K562 (cell line): ENCODE measurements around the gene TDRD5. TPM values are rescaled to one million over a fixed set of nuclear protein-coding genes. Genes with fewer than 3 reads are reported as not detected.

Experiments used
- ATAC-seq: fragments of 200-7000 bp; cut with Tn5 transposase; 3 replicates; pipeline ENCODE4 v1.9.1; 2020; ENCODE audit warnings: moderate library complexity
- BruUV-seq: library from RNA; stranded (reverse); fragments of 400-500 nt; replicated peaks from 2 replicates; lab custom pipeline; 2021; lab: Mats Ljungman, UMichigan
- CTCF ChIA-PET: fragments of 300-600 bp; formaldehyde crosslinking; extraction: SDS; loops from one replicate; lab custom pipeline; 2021; ENCODE audit warnings: low intra/inter-chr PET ratio; lab: Yijun Ruan, JAX
- POLR2A ChIA-PET: fragments of 300-600, 350-650 bp; sonication (Branson Sonifier 250); formaldehyde crosslinking; extraction: SDS; loops from one replicate; lab custom pipeline; 2021; ENCODE audit warnings: antibody characterized with exemption, inconsistent platforms; lab: Yijun Ruan, JAX
- DNase-seq, 4 experiments: peaks; one replicate each; pipeline versions ENCODE4 v3.0.0 to v3.0.0-alpha.2; 2011 to 2018; ENCODE audit warnings: low spot score in 3 of 4, mixed read lengths in 3 of 4; ENCODE audit errors: extremely low read depth in 1 of 4
- FAIRE-seq: peaks from 2 replicates; lab custom pipeline; 2011; peaks lifted over from hg19 to GRCh38; lab: Jason Lieb, UNC
- H2AFZ ChIP-seq: 2 replicates; pipeline ENCODE4 v1.6.0; 2011; ENCODE audit warnings: low read depth, low read length, control low read depth, inconsistent platforms
- H3K27ac ChIP-seq: fragments of 200-600 bp; 3 replicates; pipeline ENCODE4 v1.8.0; 2011; ENCODE audit warnings: low read depth, mild to moderate bottlenecking, control low read depth, inconsistent platforms, low read length, moderate library complexity, mixed read lengths; ENCODE audit errors: extremely low read depth
- H3K27me3 ChIP-seq, 2 experiments: fragments of 300-600 bp in 1 of 2; 2 replicates in 1 of 2; 3 replicates in 1 of 2; pipeline versions ENCODE4 v1.6.0 to v1.8.0; 2011; ENCODE audit warnings: inconsistent platforms in 2 of 2, low read length in 2 of 2, mild to moderate bottlenecking in 1 of 2, mixed read lengths in 1 of 2, moderate library complexity in 1 of 2; ENCODE audit not compliant: control insufficient read depth in 2 of 2, insufficient read depth in 2 of 2
- H3K36me3 ChIP-seq: fragments of 300-600 bp; 3 replicates; pipeline ENCODE4 v1.8.0; 2011; ENCODE audit warnings: mild to moderate bottlenecking, low read length, inconsistent platforms; ENCODE audit not compliant: control insufficient read depth, insufficient read depth
- H3K4me1 ChIP-seq, 2 experiments: fragments of 200-600 bp in 1 of 2; replicated peaks in 1 of 2; 2 replicates in 1 of 2; 3 replicates in 1 of 2; pipeline versions ENCODE4 v1.5.1 to v1.8.0; 2011; ENCODE audit warnings: inconsistent platforms in 2 of 2, low read length in 2 of 2, mild to moderate bottlenecking in 1 of 2, mixed read lengths in 1 of 2, moderate library complexity in 1 of 2; ENCODE audit not compliant: control insufficient read depth in 2 of 2, insufficient read depth in 2 of 2
- H3K4me2 ChIP-seq: 2 replicates; pipeline ENCODE4 v1.6.1; 2011; ENCODE audit warnings: low read length, control low read depth, inconsistent platforms, mixed read lengths; ENCODE audit not compliant: insufficient read depth
- H3K4me3 ChIP-seq: fragments of 200-600 bp; sonication (generic), shearing (Covaris generic); 2 replicates; pipeline ENCODE4 v1.5.1; 2016; ENCODE audit warnings: control low read depth, inconsistent platforms
- H3K79me2 ChIP-seq: fragments of 200-600 bp; 3 replicates; pipeline ENCODE4 v1.8.0; 2011; ENCODE audit warnings: low read length, inconsistent platforms; ENCODE audit not compliant: control insufficient read depth, insufficient read depth
- H3K9ac ChIP-seq, 2 experiments: 2 replicates each; pipeline versions ENCODE4 v1.6.0 to v1.6.1; 2011; ENCODE audit warnings: low read depth in 2 of 2, low read length in 2 of 2, control low read depth in 1 of 2, inconsistent platforms in 1 of 2, mild to moderate bottlenecking in 1 of 2, mixed read lengths in 1 of 2; ENCODE audit not compliant: insufficient read depth in 1 of 2
- H3K9me1 ChIP-seq: one replicate; pipeline ENCODE4 v1.6.0; 2011; ENCODE audit warnings: inconsistent platforms, mild to moderate bottlenecking, low read length, moderate library complexity; ENCODE audit not compliant: control insufficient read depth, insufficient read depth
- H3K9me3 ChIP-seq: replicated peaks from 2 replicates; pipeline ENCODE4 v1.5.1; 2011; ENCODE audit warnings: low read depth, low read length, inconsistent platforms; ENCODE audit not compliant: control insufficient read depth, insufficient read depth
- H4K20me1 ChIP-seq: replicated peaks from 2 replicates; pipeline ENCODE4 v1.6.1; 2011; ENCODE audit warnings: low read length, inconsistent platforms, mixed read lengths; ENCODE audit not compliant: control insufficient read depth, insufficient read depth
- MAFG ChIP-seq: fragments of 450-650 bp; conservative IDR thresholded peaks from 2 replicates; pipeline ENCODE4 v1.6.1; 2016; ENCODE audit warnings: missing genetic modification characterization, missing compliant biosample characterization
- MCM2 ChIP-seq: fragments of 450-650 bp; IDR thresholded peaks from 2 replicates; pipeline ENCODE4 v1.6.1; 2017; ENCODE audit warnings: low read depth, mild to moderate bottlenecking
- RREB1 ChIP-seq: fragments of 250-450 bp; sonication (Bioruptor Pico); IDR thresholded peaks from 2 replicates; pipeline ENCODE4 v1.4.0; 2020
- TCFL5 ChIP-seq: fragments of 250-450 bp; sonication (Bioruptor Pico); conservative IDR thresholded peaks from 2 replicates; pipeline ENCODE4 v1.6.1; 2021; ENCODE audit warnings: mild to moderate bottlenecking, moderate library complexity, matching md5 sums
- ZNF24 ChIP-seq: fragments of 450-650 bp; IDR thresholded peaks from 2 replicates; pipeline ENCODE4 v1.6.1; 2016
- WGBS: fragments of 100-300 bp; shearing (Covaris generic); methylation state at CpG from one replicate; pipeline ENCODE4 v1.1.6; 2016; ENCODE audit warnings: low coverage, mixed read lengths; ENCODE audit not compliant: insufficient coverage; ENCODE audit errors: missing lambda C conversion rate; 5-methylcytosine and 5-hydroxymethylcytosine counted together
- in situ Hi-C: fragments of 300-500 bp; cut with MboI; formaldehyde crosslinking; loops from 4 replicates; pipeline ENCODE4 v1.15.0; 2018; ENCODE audit warnings: inconsistent platforms, mixed read lengths
- intact Hi-C: fragments of 100-400 bp; cut with micrococcal nuclease; formaldehyde crosslinking; loops from 2 replicates; pipeline ENCODE4 v1.14.2; 2022
- polyA plus RNA-seq, 8 experiments: library from polyadenylated mRNA; depleted of rRNA in 4 of 8; stranded (reverse) in 5 of 8; unstranded in 3 of 8; fragments of >200 nt; fragmentation: Nextera tagmentation in 2 of 8; fragmentation: Illumina TruSeq in 1 of 8; extraction: Ambion mirVana in 2 of 8; extraction: Trizol in 1 of 8; gene quantifications; 2 replicates each; pipeline versions ENCODE4 v1.2.1 to v1.2.3, GENCODE V29; 2011 to 2014; ENCODE audit warnings: inconsistent platforms in 1 of 8, missing spikeins in 1 of 8
- total RNA-seq, 7 experiments: library from RNA; depleted of rRNA in 6 of 7; stranded (reverse); fragments of >200 nt in 6 of 7; fragmentation: Illumina TruSeq in 2 of 7; extraction: Trizol in 2 of 7; gene quantifications; 2 replicates each; pipeline versions ENCODE4 v1.2.1 to v1.2.3, GENCODE V29; 2011 to 2021; ENCODE audit warnings: low replicate concordance in 1 of 7
- TF ChIP-seq, protein P1 (sequence below): IDR thresholded peaks from 2 replicates; pipeline ENCODE4 v1.6.1; 2011; ENCODE audit warnings: borderline replicate concordance, low read depth, mild to moderate bottlenecking, moderate library complexity, low read length; ENCODE audit not compliant: insufficient read depth, poor library complexity, severe bottlenecking

TDRD5 gene
- total and polyA plus RNA-seq, 9 of the 15 experiments (the other 6 are each of a cell fraction or from before 2014, with no cell fraction given), result 0.04 to 0.57 (median 0.26) TPM; not detected in 1

DNA sequence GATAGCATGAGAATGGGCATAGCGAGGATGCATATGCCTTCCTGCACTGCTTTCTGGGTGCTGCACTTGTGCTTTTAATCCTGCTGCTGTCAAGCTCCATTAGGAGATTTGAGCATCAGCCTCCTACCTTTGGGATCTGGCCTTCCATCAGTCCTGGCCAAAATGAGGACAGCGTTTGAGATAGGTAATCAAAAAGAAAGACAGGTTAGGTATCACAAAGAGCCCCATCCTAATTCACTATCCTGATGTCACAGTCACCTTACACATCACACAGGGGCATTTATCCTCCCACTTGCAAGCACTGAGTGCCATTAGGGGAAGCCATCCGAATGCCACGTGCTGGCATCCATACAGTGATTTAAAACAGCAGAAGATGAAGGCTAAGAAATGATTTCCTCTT lies 138.2 kb downstream of the TDRD5 start (continued):
- TF ChIP-seq RREB1 (CRISPR knock-in tag) (no peak), TCFL5 (CRISPR knock-in tag) (no peak), ZNF24 (no peak), MAFG (no peak), MCM2 (no peak)

- intact Hi-C loops, result no loop called here
- Histone ChIP-seq H3K4me2 (no peak overlapping the region), H3K9me3 (no peaks in the 10 kb centered on the region), H3K4me3 (no peak overlapping the region), H3K27me3 (peaks cover 3 to 9% of the 10 kb centered on the region in 2 experiments; a peak in 2 of 5 replicates), H3K9me1 (no peaks in the 10 kb centered on the region), H4K20me1 (no peaks in the 10 kb centered on the region), H2AFZ (no peak overlapping the region), H3K79me2 (no peaks in the 10 kb centered on the region), H3K36me3 (no peaks in the 10 kb centered on the region), H3K9ac (no peak overlapping the region), H3K4me1 (no peaks in the 10 kb centered on the region), H3K27ac (no peak overlapping the region)
- in situ Hi-C loops, result no loop called here
- POLR2A ChIA-PET, result interaction anchor here (0.8 to 1.2 kb wide), 2 partner anchors 76 to 80 kb away, joined by 3 to 4 read pairs; no protein-coding TSS in a partner anchor
- FAIRE-seq (no peak), ATAC-seq (no peak), DNase-seq (no peak)
- WGBS, result 1% methylated on average over 4 of the region's 4 CpGs
- CTCF ChIA-PET, result no interaction called here
- BruUV-seq, result no TSS peak
- TF ChIP-seq, protein P1, sequence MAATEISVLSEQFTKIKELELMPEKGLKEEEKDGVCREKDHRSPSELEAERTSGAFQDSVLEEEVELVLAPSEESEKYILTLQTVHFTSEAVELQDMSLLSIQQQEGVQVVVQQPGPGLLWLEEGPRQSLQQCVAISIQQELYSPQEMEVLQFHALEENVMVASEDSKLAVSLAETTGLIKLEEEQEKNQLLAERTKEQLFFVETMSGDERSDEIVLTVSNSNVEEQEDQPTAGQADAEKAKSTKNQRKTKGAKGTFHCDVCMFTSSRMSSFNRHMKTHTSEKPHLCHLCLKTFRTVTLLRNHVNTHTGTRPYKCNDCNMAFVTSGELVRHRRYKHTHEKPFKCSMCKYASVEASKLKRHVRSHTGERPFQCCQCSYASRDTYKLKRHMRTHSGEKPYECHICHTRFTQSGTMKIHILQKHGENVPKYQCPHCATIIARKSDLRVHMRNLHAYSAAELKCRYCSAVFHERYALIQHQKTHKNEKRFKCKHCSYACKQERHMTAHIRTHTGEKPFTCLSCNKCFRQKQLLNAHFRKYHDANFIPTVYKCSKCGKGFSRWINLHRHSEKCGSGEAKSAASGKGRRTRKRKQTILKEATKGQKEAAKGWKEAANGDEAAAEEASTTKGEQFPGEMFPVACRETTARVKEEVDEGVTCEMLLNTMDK, result no peak
Measured at GRCh38 chr1:179731643-179732042, 140.0 kb downstream of the TDRD5 start.
